NB4 (cell line): ENCODE measurements around the gene KLHL30.

Source experiments
- MAX ChIP-seq: IDR thresholded peaks from 2 replicates; pipeline ENCODE4 v1.6.1; 2011; ENCODE audit warnings: low read depth, low read length
- POLR2A ChIP-seq: IDR thresholded peaks from 2 replicates; pipeline ENCODE4 v1.6.1; 2011; ENCODE audit warnings: mild to moderate bottlenecking; ENCODE audit not compliant: insufficient read length; ENCODE audit errors: extremely low read depth

- TF ChIP-seq MAX, result no peak
- no peak for TF ChIP-seq POLR2A
Observed at GRCh38 chr2:238166391-238167343, 28.2 kb downstream of the KLHL30 start.
